ENCODE measurements around the gene CEP128.

The CEP128 gene

GRCh38 chr14:80792771-80793170 lies 148.8 kb downstream of the CEP128 start:
- DNase-seq (ENCODE audit: low read depth in 2 of 2) = no peak
- TF ChIP-seq CTCF (IDR thresholded peaks at IDR 0.05; ENCODE audit: low read depth, low read length) = no peak
- H3K4me3 ChIP-seq (replicated peaks in 1 of 2; ENCODE audit: low read depth in 2 of 2, low read length in 2 of 2) = no peak overlapping the region

GRCh38 chr14:80787876-80788275 lies 153.7 kb downstream of the CEP128 start:
- no peak overlapping the region for H3K4me3 ChIP-seq (replicated peaks in 1 of 2; ENCODE audit: low read depth in 2 of 2, low read length in 2 of 2)
- no peak for DNase-seq (ENCODE audit: low read depth in 2 of 2)
- no peak for TF ChIP-seq CTCF (IDR thresholded peaks at IDR 0.05; ENCODE audit: low read depth, low read length)

GRCh38 chr14:80784820-80785219 lies 156.7 kb downstream of the CEP128 start:
- DNase-seq (ENCODE audit: low read depth in 2 of 2) = peak; percentile 21 to 52
- TF ChIP-seq CTCF (IDR thresholded peaks at IDR 0.05; ENCODE audit: low read depth, low read length) = no peak
- H3K4me3 ChIP-seq (replicated peaks in 1 of 2; ENCODE audit: low read depth in 2 of 2, low read length in 2 of 2) = no peak overlapping the region

- TF ChIP-seq CTCF (IDR thresholded peaks at IDR 0.05; ENCODE audit: low read depth, low read length) = no peak
- H3K4me3 ChIP-seq (replicated peaks in 1 of 2; ENCODE audit: low read depth in 2 of 2, low read length in 2 of 2) = no peak overlapping the region
- peak; percentile 13 to 56 for DNase-seq (ENCODE audit: low read depth in 2 of 2)
Observed at GRCh38 chr14:80781972-80782367, 159.6 kb downstream of the CEP128 start.

- TF ChIP-seq CTCF (IDR thresholded peaks at IDR 0.05; ENCODE audit: low read depth, low read length) = no peak
- H3K4me3 ChIP-seq (replicated peaks in 1 of 2; ENCODE audit: low read depth in 2 of 2, low read length in 2 of 2) = no peak overlapping the region
- DNase-seq (ENCODE audit: low read depth in 2 of 2) = no peak
Observed at GRCh38 chr14:80780500-80780899, 161.0 kb downstream of the CEP128 start.

GRCh38 chr14:80776657-80777056 lies 164.9 kb downstream of the CEP128 start:
- DNase-seq (ENCODE audit: low read depth in 2 of 2) = no peak
- H3K4me3 ChIP-seq (replicated peaks in 1 of 2; ENCODE audit: low read depth in 2 of 2, low read length in 2 of 2) = no peak overlapping the region
- TF ChIP-seq CTCF (IDR thresholded peaks at IDR 0.05; ENCODE audit: low read depth, low read length) = no peak

GRCh38 chr14:80776186-80776585 lies 165.4 kb downstream of the CEP128 start:
- H3K4me3 ChIP-seq (replicated peaks in 1 of 2; ENCODE audit: low read depth in 2 of 2, low read length in 2 of 2) = no peak overlapping the region
- no peak for DNase-seq (ENCODE audit: low read depth in 2 of 2)
- no peak for TF ChIP-seq CTCF (IDR thresholded peaks at IDR 0.05; ENCODE audit: low read depth, low read length)

Measured in cardiac fibroblast (primary cell).